PC-3 (cell line): Measurements from ENCODE around the gene AKAP5.

Experiments
- EZH2 ChIP-seq: fragments of 300-600 bp; sonication (generic); IDR thresholded peaks from one replicate; pipeline ENCODE4 v1.6.1; 2017; ENCODE audit warnings: antibody characterized with exemption, mild to moderate bottlenecking, low read length; ENCODE audit not compliant: unreplicated experiment
- TF ChIP-seq, protein P1 (sequence below): fragments of 300-600 bp; sonication (generic); conservative IDR thresholded peaks from 2 replicates; pipeline ENCODE4 v1.5.1; 2017; ENCODE audit warnings: antibody characterized with exemption, low read depth, mild to moderate bottlenecking, low read length

DNA sequence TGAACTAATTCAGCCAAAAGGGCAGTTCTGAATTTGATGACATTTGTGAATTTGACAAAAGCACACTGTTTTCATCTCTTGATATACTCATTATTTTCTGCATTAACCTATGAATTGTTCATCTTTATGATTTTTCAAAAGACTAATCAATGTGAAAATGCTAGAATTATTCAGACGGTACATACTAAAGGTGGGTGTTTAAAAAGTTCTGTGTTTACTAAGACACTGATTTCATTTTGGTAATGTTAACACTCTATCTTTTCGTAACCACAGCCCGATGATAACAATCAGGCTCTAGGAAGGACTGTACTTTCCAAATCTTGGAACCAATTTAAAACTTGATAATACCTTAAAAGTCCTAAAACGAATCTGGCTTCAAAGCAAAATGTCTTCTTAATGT lies 9.4 kb downstream of the AKAP5 start:
- TF ChIP-seq, protein P1, sequence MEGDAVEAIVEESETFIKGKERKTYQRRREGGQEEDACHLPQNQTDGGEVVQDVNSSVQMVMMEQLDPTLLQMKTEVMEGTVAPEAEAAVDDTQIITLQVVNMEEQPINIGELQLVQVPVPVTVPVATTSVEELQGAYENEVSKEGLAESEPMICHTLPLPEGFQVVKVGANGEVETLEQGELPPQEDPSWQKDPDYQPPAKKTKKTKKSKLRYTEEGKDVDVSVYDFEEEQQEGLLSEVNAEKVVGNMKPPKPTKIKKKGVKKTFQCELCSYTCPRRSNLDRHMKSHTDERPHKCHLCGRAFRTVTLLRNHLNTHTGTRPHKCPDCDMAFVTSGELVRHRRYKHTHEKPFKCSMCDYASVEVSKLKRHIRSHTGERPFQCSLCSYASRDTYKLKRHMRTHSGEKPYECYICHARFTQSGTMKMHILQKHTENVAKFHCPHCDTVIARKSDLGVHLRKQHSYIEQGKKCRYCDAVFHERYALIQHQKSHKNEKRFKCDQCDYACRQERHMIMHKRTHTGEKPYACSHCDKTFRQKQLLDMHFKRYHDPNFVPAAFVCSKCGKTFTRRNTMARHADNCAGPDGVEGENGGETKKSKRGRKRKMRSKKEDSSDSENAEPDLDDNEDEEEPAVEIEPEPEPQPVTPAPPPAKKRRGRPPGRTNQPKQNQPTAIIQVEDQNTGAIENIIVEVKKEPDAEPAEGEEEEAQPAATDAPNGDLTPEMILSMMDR, result no peak
- TF ChIP-seq EZH2, result no peak
